H1 (cell line): ENCODE measurements around the gene PGD. TPM values are rescaled to one million over a fixed set of nuclear protein-coding genes. Genes with fewer than 3 reads are reported as not detected.

ENCODE experiments used
- CTCF ChIA-PET: fragments of 300-600 bp; sonication (Branson Sonifier 250); formaldehyde crosslinking; loops from one replicate; lab custom pipeline; 2021; ENCODE audit not compliant: partially characterized antibody; lab: Charles Lee
- POLR2A ChIA-PET: fragments of 300-600 bp; sonication (Branson Sonifier 250); formaldehyde crosslinking; loops from one replicate; lab custom pipeline; 2021; ENCODE audit warnings: inconsistent platforms; ENCODE audit not compliant: partially characterized antibody; lab: Charles Lee
- DNase-seq, 2 experiments: peaks; one replicate each; pipeline versions ENCODE4 v3.0.0 to v3.0.0-alpha.2; 2010 to 2022; ENCODE audit warnings: low spot score in 2 of 2, low read depth in 1 of 2, mixed read lengths in 1 of 2
- FAIRE-seq: peaks from 2 replicates; lab custom pipeline; 2011; peaks lifted over from hg19 to GRCh38; lab: Jason Lieb, UNC
- H2AFZ ChIP-seq: 2 replicates; pipeline ENCODE4 v1.8.1; 2012; ENCODE audit warnings: low read length, inconsistent platforms
- H2AK5ac ChIP-seq: 2 replicates; pipeline ENCODE4 v1.6.1; 2013; ENCODE audit warnings: low read depth, low read length
- H2BK120ac ChIP-seq: replicated peaks from 2 replicates; pipeline ENCODE3; 2013; ENCODE audit warnings: low read depth, low read length, inconsistent platforms
- H2BK12ac ChIP-seq: 2 replicates; pipeline ENCODE4 v1.6.1; 2013; ENCODE audit warnings: low read depth, low read length
- H2BK15ac ChIP-seq: 2 replicates; pipeline ENCODE4 v1.6.1; 2013; ENCODE audit warnings: low read length
- H2BK20ac ChIP-seq: 2 replicates; pipeline ENCODE4 v1.6.1; 2013; ENCODE audit warnings: low read length
- H2BK5ac ChIP-seq: 2 replicates; pipeline ENCODE4 v1.6.1; 2013; ENCODE audit warnings: low read depth, low read length
- H3K14ac ChIP-seq: 2 replicates; pipeline ENCODE4 v1.6.1; 2013; ENCODE audit warnings: inconsistent platforms; ENCODE audit not compliant: insufficient read length
- H3K18ac ChIP-seq: 2 replicates; pipeline ENCODE4 v1.6.1; 2013; ENCODE audit warnings: low read length; ENCODE audit errors: extremely low read depth
- H3K23ac ChIP-seq: 2 replicates; pipeline ENCODE4 v1.6.1; 2013; ENCODE audit warnings: inconsistent platforms; ENCODE audit not compliant: insufficient read length
- H3K23me2 ChIP-seq: 2 replicates; pipeline ENCODE4 v1.6.1; 2013; ENCODE audit warnings: low read depth, low read length
- H3K27ac ChIP-seq: 2 replicates; pipeline ENCODE4 v1.6.1; 2011; ENCODE audit warnings: low read depth, low read length, inconsistent platforms
- H3K27me3 ChIP-seq, 4 experiments: replicated peaks in 1 of 4; 1 replicate in 1 of 4; 2 replicates in 3 of 4; pipeline versions ENCODE4 v1.6.1 to v1.8.1; 2011 to 2013; ENCODE audit warnings: low read length in 3 of 4, mild to moderate bottlenecking in 3 of 4, inconsistent platforms in 2 of 4, mixed read lengths in 2 of 4, moderate library complexity in 1 of 4; ENCODE audit not compliant: control insufficient read depth in 3 of 4, insufficient read depth in 3 of 4; ENCODE audit errors: extremely low read depth in 1 of 4
- H3K36me3 ChIP-seq, 4 experiments: 2 replicates each; pipeline versions ENCODE4 v1.6.1 to v1.8.1; 2011 to 2013; ENCODE audit warnings: mild to moderate bottlenecking in 4 of 4, low read length in 3 of 4, moderate library complexity in 2 of 4, control low read depth in 1 of 4, inconsistent platforms in 1 of 4; ENCODE audit not compliant: insufficient read depth in 4 of 4, control insufficient read depth in 2 of 4
- H3K4ac ChIP-seq: replicated peaks from 2 replicates; pipeline ENCODE3; 2013; ENCODE audit warnings: low read length, low read depth, mixed read lengths, inconsistent platforms; ENCODE audit not compliant: insufficient read length
- H3K4me1 ChIP-seq, 4 experiments: replicated peaks in 1 of 4; 1 replicate in 1 of 4; 2 replicates in 3 of 4; pipeline versions ENCODE4 v1.6.1 to v1.8.1; 2011 to 2013; ENCODE audit warnings: low read length in 3 of 4, inconsistent platforms in 2 of 4, mixed read lengths in 1 of 4; ENCODE audit not compliant: insufficient read depth in 4 of 4, control insufficient read depth in 3 of 4
- H3K4me2 ChIP-seq, 2 experiments: 2 replicates each; pipeline versions ENCODE4 v1.6.1 to v1.8.1; 2011 to 2013; ENCODE audit warnings: low read depth in 2 of 2, low read length in 2 of 2, control low read depth in 1 of 2, inconsistent platforms in 1 of 2, mild to moderate bottlenecking in 1 of 2; ENCODE audit not compliant: insufficient read depth in 1 of 2
- H3K4me3 ChIP-seq, 4 experiments: fragments of 200-600, 300-600 bp in 1 of 4; sonication (generic), shearing (Covaris generic), sonication (Bioruptor Twin) in 1 of 4; 2 replicates each; pipeline versions ENCODE4 v1.5.1 to v1.8.1; 2011 to 2016; ENCODE audit warnings: low read length in 4 of 4, low read depth in 3 of 4, control low read depth in 2 of 4, inconsistent platforms in 2 of 4, mild to moderate bottlenecking in 2 of 4, mixed read lengths in 1 of 4, moderate library complexity in 1 of 4; ENCODE audit not compliant: insufficient read depth in 2 of 4; ENCODE audit errors: extremely low read depth in 1 of 4
- H3K56ac ChIP-seq: replicated peaks from 2 replicates; pipeline ENCODE3; 2013; ENCODE audit warnings: low read depth, mild to moderate bottlenecking, mixed read lengths, low read length, inconsistent platforms; ENCODE audit not compliant: insufficient read length
- H3K79me1 ChIP-seq: 2 replicates; pipeline ENCODE4 v1.6.1; 2013; ENCODE audit warnings: low read depth, low read length, control low read depth
- H3K79me2 ChIP-seq, 2 experiments: 2 replicates each; pipeline versions ENCODE4 v1.6.1 to v1.8.1; 2012 to 2013; ENCODE audit warnings: low read length in 2 of 2, mild to moderate bottlenecking in 2 of 2, inconsistent platforms in 1 of 2; ENCODE audit not compliant: insufficient read depth in 2 of 2, control insufficient read depth in 1 of 2
- H3K9ac ChIP-seq, 4 experiments: replicated peaks in 1 of 4; 1 replicate in 1 of 4; 2 replicates in 3 of 4; pipeline versions ENCODE4 v1.6.1 to v1.8.1; 2011 to 2013; ENCODE audit warnings: low read depth in 3 of 4, low read length in 3 of 4, control low read depth in 2 of 4, mild to moderate bottlenecking in 2 of 4, moderate library complexity in 2 of 4, inconsistent platforms in 1 of 4; ENCODE audit errors: extremely low read depth in 1 of 4
- H3K9me3 ChIP-seq, 2 experiments: 2 replicates each; pipeline versions ENCODE4 v1.6.1 to v1.8.1; 2012 to 2013; ENCODE audit warnings: mild to moderate bottlenecking in 2 of 2, moderate library complexity in 2 of 2, control low read depth in 1 of 2, inconsistent platforms in 1 of 2, low read depth in 1 of 2, low read length in 1 of 2, mixed read lengths in 1 of 2; ENCODE audit not compliant: insufficient read depth in 2 of 2
- H4K20me1 ChIP-seq, 2 experiments: replicated peaks in 1 of 2; 2 replicates each; pipeline versions ENCODE3 to v1.8.1; 2011 to 2013; ENCODE audit warnings: inconsistent platforms in 2 of 2, low read length in 2 of 2, mild to moderate bottlenecking in 1 of 2; ENCODE audit not compliant: insufficient read depth in 2 of 2, control insufficient read depth in 1 of 2
- H4K5ac ChIP-seq: 2 replicates; pipeline ENCODE4 v1.6.1; 2013; ENCODE audit warnings: low read length, low read depth, mixed read lengths, inconsistent platforms; ENCODE audit not compliant: insufficient read length
- H4K8ac ChIP-seq: 2 replicates; pipeline ENCODE4 v1.8.0; 2013; ENCODE audit warnings: mild to moderate bottlenecking, moderate library complexity, low read length, inconsistent platforms; ENCODE audit not compliant: insufficient read depth; ENCODE audit errors: extremely low read depth
- H4K91ac ChIP-seq: replicated peaks from 2 replicates; pipeline ENCODE3; 2013; ENCODE audit warnings: low read length, mixed read lengths, inconsistent platforms; ENCODE audit not compliant: insufficient read length
- BACH1 ChIP-seq: IDR thresholded peaks from 2 replicates; pipeline ENCODE4 v1.6.1; 2012; ENCODE audit warnings: low read length, improper control_type of control experiment
- MAFK ChIP-seq: IDR thresholded peaks from 2 replicates; pipeline ENCODE4 v1.6.1; 2012; ENCODE audit warnings: low read depth, mild to moderate bottlenecking, improper control_type of control experiment, low read length
- NRF1 ChIP-seq: IDR thresholded peaks from 2 replicates; pipeline ENCODE4 v1.6.1; 2011; ENCODE audit warnings: mild to moderate bottlenecking, low read depth, low read length, improper control_type of control experiment
- TBP ChIP-seq: IDR thresholded peaks from 2 replicates; pipeline ENCODE4 v1.6.1; 2011; ENCODE audit warnings: low read depth, low read length, improper control_type of control experiment
- WGBS, 2 experiments: shearing (Covaris generic) in 1 of 2; methylation state at CpG; one replicate each; pipeline versions ENCODE4 v1.1.6 to v1.1.7; 2013 to 2015; ENCODE audit warnings: low lambda C conversion rate in 2 of 2, mixed read lengths in 2 of 2, inconsistent platforms in 1 of 2, low coverage in 1 of 2, missing lambda C conversion rate in 1 of 2; ENCODE audit not compliant: insufficient replicate concordance in 2 of 2, insufficient coverage in 1 of 2, insufficient read length in 1 of 2; ENCODE audit errors: extremely low coverage in 1 of 2, missing lambda C conversion rate in 1 of 2; 5-methylcytosine and 5-hydroxymethylcytosine counted together
- polyA plus RNA-seq, 7 experiments: library from polyadenylated mRNA; depleted of rRNA in 3 of 7; stranded (reverse) in 5 of 7; unstranded in 2 of 7; fragments of >200 nt in 5 of 7; fragments of 200-250 nt in 2 of 7; gene quantifications; 1 replicate in 5 of 7; 2 replicates in 1 of 7; 4 replicates in 1 of 7; pipeline versions ENCODE4 v1.2.1 to v1.2.3, GENCODE V29; 2011 to 2013; ENCODE audit warnings: missing spikeins in 2 of 7, mixed read lengths in 2 of 7
- total RNA-seq: library from RNA; stranded (reverse); fragmentation: NEBNext Ultra II Directional; extraction: Animal tissue kit (Norgen Biotek cat#: 25700); gene quantifications from 2 replicates; pipeline ENCODE4 v1.2.1, GENCODE V29; 2021
- TF ChIP-seq, protein P1 (sequence below): IDR thresholded peaks from 2 replicates; pipeline ENCODE4 v1.6.1; 2011; ENCODE audit warnings: low read length, improper control_type of control experiment

The PGD gene
- total and polyA plus RNA-seq, 2 of the 8 experiments (the other 6 are each of a cell fraction or from before 2014, with no cell fraction given) = 191 to 331 TPM

DNA sequence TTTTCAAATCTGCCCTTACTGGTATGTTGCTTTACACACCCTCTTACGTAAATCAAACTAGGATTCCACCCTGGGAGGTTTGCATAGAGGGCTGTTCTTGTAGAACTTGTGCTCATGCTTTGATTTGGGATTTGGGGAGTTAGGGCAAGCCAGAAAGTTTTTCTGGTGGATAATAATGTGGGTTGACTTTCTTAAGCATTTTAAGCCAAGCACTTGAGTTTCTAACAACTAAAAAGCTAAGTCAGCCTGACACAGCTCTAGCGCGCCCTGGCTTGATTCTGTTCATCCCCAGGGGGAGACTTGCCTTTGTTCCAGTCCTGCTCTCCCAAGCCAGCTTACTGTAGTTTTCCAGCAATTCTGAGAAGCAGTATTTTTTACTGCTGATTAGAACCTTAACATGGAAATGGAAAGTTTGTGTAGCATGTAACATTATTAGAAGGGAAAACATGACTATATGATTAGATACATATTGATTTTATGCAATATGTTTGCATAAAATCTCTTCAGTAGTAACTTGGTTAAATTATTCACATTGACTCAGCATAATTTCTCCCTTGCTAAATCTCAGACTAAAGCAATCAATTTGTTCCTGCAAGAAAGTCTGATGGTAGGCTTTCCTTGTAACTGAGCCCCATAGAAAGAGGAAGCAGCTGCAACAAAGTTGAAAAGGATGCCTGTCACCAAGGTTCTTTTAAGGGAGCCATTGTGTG lies 11.0 kb upstream of the PGD start:
- no peak overlapping the region for H2BK20ac ChIP-seq
- no peak overlapping the region for H3K4ac ChIP-seq
- no peak overlapping the region for H2AFZ ChIP-seq
- H2BK5ac ChIP-seq = no peak overlapping the region; the same call in 1 of the 2 replicates
- H4K91ac ChIP-seq = no peak overlapping the region
- no peaks in the 10 kb centered on the region for H4K20me1 ChIP-seq
- no peak overlapping the region for H3K56ac ChIP-seq
- H4K8ac ChIP-seq = no peak overlapping the region
- H3K79me2 ChIP-seq = no peaks in the 10 kb centered on the region
- 81% methylated on average over 3 of the region's 3 CpGs; no CpG with 5 or more reads in 1 of the 2 experiments for WGBS, 2 experiments
- H3K23me2 ChIP-seq = no peaks in the 10 kb centered on the region
- no peak overlapping the region; a peak in 1 of 4 replicates for H3K4me2 ChIP-seq
- no peak overlapping the region for H3K14ac ChIP-seq
- no peaks in the 10 kb centered on the region; the same call in 1 of the 2 replicates for H3K79me1 ChIP-seq
- H3K27me3 ChIP-seq = no peaks in the 10 kb centered on the region
- H3K9me3 ChIP-seq = no peaks in the 10 kb centered on the region
- H4K5ac ChIP-seq = no peak overlapping the region
- no peak overlapping the region for H3K9ac ChIP-seq
- no peak overlapping the region for H3K23ac ChIP-seq
- peaks cover 0 to 5% (median 0%) of the 10 kb centered on the region in 4 experiments; a peak in 3 of 7 replicates for H3K4me1 ChIP-seq
- H2BK120ac ChIP-seq = no peak overlapping the region
- no peak overlapping the region for H2BK12ac ChIP-seq
- CTCF ChIA-PET = interaction anchor here (0.6 to 4.7 kb wide), 7 partner anchors 11 to 667 kb away, joined by 3 to 26 read pairs (median 6); partner anchors contain the start of genes CENPS and PGD
- no peak overlapping the region for H3K18ac ChIP-seq
- H2BK15ac ChIP-seq = no peak overlapping the region
- H3K27ac ChIP-seq = peak overlapping the region; percentile 66
- no peak overlapping the region for H3K4me3 ChIP-seq
- H2AK5ac ChIP-seq = no peak overlapping the region
- FAIRE-seq (no peak), DNase-seq (no peak)
- H3K36me3 ChIP-seq = peaks cover 0 to 4% (median 0%) of the 10 kb centered on the region in 4 experiments; a peak in 1 of 8 replicates
- POLR2A ChIA-PET = interaction anchor here (0.8 to 8.2 kb wide), 7 partner anchors 10 to 796 kb away, joined by 3 to 72 read pairs (median 3); partner anchors contain the start of genes KIF1B and PGD
- TF ChIP-seq BACH1 = peak; percentile 89
- TF ChIP-seq, protein P1, sequence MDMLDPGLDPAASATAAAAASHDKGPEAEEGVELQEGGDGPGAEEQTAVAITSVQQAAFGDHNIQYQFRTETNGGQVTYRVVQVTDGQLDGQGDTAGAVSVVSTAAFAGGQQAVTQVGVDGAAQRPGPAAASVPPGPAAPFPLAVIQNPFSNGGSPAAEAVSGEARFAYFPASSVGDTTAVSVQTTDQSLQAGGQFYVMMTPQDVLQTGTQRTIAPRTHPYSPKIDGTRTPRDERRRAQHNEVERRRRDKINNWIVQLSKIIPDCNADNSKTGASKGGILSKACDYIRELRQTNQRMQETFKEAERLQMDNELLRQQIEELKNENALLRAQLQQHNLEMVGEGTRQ = no peak
- no peak for TF ChIP-seq NRF1
- peak; percentile 61 for TF ChIP-seq MAFK
- no peak for TF ChIP-seq TBP
